ENCODE measurements around the gene ASPG. TPM values are rescaled to one million over a fixed set of nuclear protein-coding genes. Genes with fewer than 3 reads are reported as not detected.

Gene ASPG
- total and polyA plus RNA-seq, 2 donors (not counting 3 experiments of a cell fraction or from before 2014, with no cell fraction given), result not detected

DNA sequence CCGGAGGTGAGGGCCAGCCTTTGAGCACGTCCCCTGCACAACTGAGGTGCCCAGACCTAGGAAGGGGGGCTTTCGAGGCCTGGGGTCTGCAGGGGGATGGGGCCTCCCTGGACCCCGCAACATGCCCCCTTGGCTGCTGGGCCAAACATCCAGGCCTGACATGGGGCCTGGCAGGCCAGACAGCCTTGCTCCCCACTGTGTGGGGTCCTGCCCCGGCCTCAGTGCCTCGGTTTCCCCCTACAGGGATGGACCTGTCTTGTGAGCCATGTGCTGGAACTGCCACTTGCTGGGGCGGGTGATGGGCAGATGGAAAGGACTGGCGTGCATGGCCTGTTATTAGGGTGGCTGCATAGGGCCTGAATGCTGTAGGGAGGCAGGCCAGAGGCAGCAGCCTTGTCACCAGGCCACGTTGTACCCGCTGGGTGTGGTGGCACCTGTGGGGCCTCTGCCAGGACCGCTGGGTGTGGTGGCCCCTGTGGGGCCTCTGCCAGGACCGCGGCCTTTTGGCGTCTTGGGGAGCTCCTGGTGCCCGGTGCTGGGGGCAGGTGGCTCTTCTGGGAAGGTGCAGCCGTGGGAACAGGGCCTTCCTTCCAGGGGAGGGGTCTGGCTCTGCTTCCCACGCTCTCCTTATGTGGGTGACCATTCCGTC lies 20.4 kb downstream of the ASPG start:
- Histone ChIP-seq H3K27ac (ENCODE audit: insufficient read depth, low read depth, low read length) (no peak overlapping the region), H3K27me3 (ENCODE audit: control insufficient read depth in 2 of 2, insufficient read depth in 2 of 2, low read length in 2 of 2) (no peaks in the 10 kb centered on the region), H3K9me1 (replicated peaks; ENCODE audit: control insufficient read depth, extremely low read depth, insufficient read depth, low read length) (no peaks in the 10 kb centered on the region), H4K20me1 (replicated peaks; ENCODE audit: control insufficient read depth, extremely low read depth, insufficient read depth, low read length) (no peaks in the 10 kb centered on the region), H3K9me3 (replicated peaks; ENCODE audit: control insufficient read depth, insufficient read depth, low read length) (no peaks in the 10 kb centered on the region), H3K4me2 (ENCODE audit: insufficient read depth, low read length) (no peak overlapping the region), H3K36me3 (ENCODE audit: control insufficient read depth in 2 of 2, extremely low read depth in 1 of 2, insufficient read depth in 2 of 2, low read length in 2 of 2) (no peaks in the 10 kb centered on the region), H3K4me3 (replicated peaks in 1 of 3; ENCODE audit: insufficient read depth in 1 of 3, low read depth in 1 of 3, low read length in 3 of 3) (no peak overlapping the region), H2AFZ (ENCODE audit: low read depth, low read length) (no peak overlapping the region), H3K9ac (replicated peaks; ENCODE audit: extremely low read depth, insufficient read depth, low read length) (no peak overlapping the region), H3K4me1 (ENCODE audit: control insufficient read depth, extremely low read depth, insufficient read depth, low read length) (no peaks in the 10 kb centered on the region), H3K79me2 (ENCODE audit: control insufficient read depth, insufficient read depth, low read length) (no peaks in the 10 kb centered on the region)
- TF ChIP-seq POLR2AphosphoS5 (IDR thresholded peaks at IDR 0.05; ENCODE audit: insufficient read depth, low read depth, low read length) (no peak), MYC (IDR thresholded peaks at IDR 0.05; ENCODE audit: low read depth, low read length) (no peak), EZH2 (IDR thresholded peaks at IDR 0.05; ENCODE audit: borderline replicate concordance, low read depth, low read length, severe bottlenecking) (no peak), POLR2A (IDR thresholded peaks at IDR 0.05; ENCODE audit: low read depth, low read length) (no peak), FOS (IDR thresholded peaks at IDR 0.05; ENCODE audit: borderline replicate concordance, insufficient read depth, low read length) (no peak), JUN (IDR thresholded peaks at IDR 0.05; ENCODE audit: borderline replicate concordance, insufficient read depth, insufficient read length, low read depth) (no peak), GATA2 (IDR thresholded peaks at IDR 0.05; ENCODE audit: insufficient read depth, insufficient read length, low read depth, low read length) (no peak)
- TF ChIP-seq, protein P1, sequence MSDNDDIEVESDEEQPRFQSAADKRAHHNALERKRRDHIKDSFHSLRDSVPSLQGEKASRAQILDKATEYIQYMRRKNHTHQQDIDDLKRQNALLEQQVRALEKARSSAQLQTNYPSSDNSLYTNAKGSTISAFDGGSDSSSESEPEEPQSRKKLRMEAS (IDR thresholded peaks at IDR 0.05; ENCODE audit: insufficient read depth, insufficient read length), result no peak
- TF ChIP-seq, protein P2, sequence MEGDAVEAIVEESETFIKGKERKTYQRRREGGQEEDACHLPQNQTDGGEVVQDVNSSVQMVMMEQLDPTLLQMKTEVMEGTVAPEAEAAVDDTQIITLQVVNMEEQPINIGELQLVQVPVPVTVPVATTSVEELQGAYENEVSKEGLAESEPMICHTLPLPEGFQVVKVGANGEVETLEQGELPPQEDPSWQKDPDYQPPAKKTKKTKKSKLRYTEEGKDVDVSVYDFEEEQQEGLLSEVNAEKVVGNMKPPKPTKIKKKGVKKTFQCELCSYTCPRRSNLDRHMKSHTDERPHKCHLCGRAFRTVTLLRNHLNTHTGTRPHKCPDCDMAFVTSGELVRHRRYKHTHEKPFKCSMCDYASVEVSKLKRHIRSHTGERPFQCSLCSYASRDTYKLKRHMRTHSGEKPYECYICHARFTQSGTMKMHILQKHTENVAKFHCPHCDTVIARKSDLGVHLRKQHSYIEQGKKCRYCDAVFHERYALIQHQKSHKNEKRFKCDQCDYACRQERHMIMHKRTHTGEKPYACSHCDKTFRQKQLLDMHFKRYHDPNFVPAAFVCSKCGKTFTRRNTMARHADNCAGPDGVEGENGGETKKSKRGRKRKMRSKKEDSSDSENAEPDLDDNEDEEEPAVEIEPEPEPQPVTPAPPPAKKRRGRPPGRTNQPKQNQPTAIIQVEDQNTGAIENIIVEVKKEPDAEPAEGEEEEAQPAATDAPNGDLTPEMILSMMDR (IDR thresholded peaks at IDR 0.05; ENCODE audit: extremely low read depth in 1 of 2, insufficient read depth in 1 of 2, low read depth in 1 of 2, low read length in 2 of 2), result no peak
- ChIA-PET POLR2A (no interaction called here), CTCF (interaction anchor here (1.4 kb wide), 1 partner anchor 10 kb away, joined by 4 read pairs; no protein-coding TSS in a partner anchor)
- intact Hi-C loops (cut with micrococcal nuclease), result no loop called here
- FAIRE-seq, result no peak
- DNase-seq (ENCODE audit: low read depth, low spot score), result no peak
- dilution Hi-C loops (cut with MboI; ENCODE audit: extremely low pct_ligation_motif_present, low sequenced_read_pairs), result no loop called here
- no TSS peak for BruUV-seq (replicated peaks)

Measured in endothelial cell of umbilical vein (primary cell).